H1 (cell line): Measurements from ENCODE around the gene ARMC3. TPM values are rescaled to one million over a fixed set of nuclear protein-coding genes. Genes with fewer than 3 reads are reported as not detected.

ENCODE experiments used
- CTCF ChIA-PET: fragments of 300-600 bp; sonication (Branson Sonifier 250); formaldehyde crosslinking; loops from one replicate; lab custom pipeline; 2021; ENCODE audit not compliant: partially characterized antibody; lab: Charles Lee
- POLR2A ChIA-PET: fragments of 300-600 bp; sonication (Branson Sonifier 250); formaldehyde crosslinking; loops from one replicate; lab custom pipeline; 2021; ENCODE audit warnings: inconsistent platforms; ENCODE audit not compliant: partially characterized antibody; lab: Charles Lee
- DNase-seq, 2 experiments: peaks; one replicate each; pipeline versions ENCODE4 v3.0.0 to v3.0.0-alpha.2; 2010 to 2022; ENCODE audit warnings: low spot score in 2 of 2, low read depth in 1 of 2, mixed read lengths in 1 of 2
- FAIRE-seq: peaks from 2 replicates; lab custom pipeline; 2011; peaks lifted over from hg19 to GRCh38; lab: Jason Lieb, UNC
- H2AFZ ChIP-seq: 2 replicates; pipeline ENCODE4 v1.8.1; 2012; ENCODE audit warnings: low read length, inconsistent platforms
- H2AK5ac ChIP-seq: 2 replicates; pipeline ENCODE4 v1.6.1; 2013; ENCODE audit warnings: low read depth, low read length
- H2BK120ac ChIP-seq: replicated peaks from 2 replicates; pipeline ENCODE3; 2013; ENCODE audit warnings: low read depth, low read length, inconsistent platforms
- H2BK12ac ChIP-seq: 2 replicates; pipeline ENCODE4 v1.6.1; 2013; ENCODE audit warnings: low read depth, low read length
- H2BK15ac ChIP-seq: 2 replicates; pipeline ENCODE4 v1.6.1; 2013; ENCODE audit warnings: low read length
- H2BK20ac ChIP-seq: 2 replicates; pipeline ENCODE4 v1.6.1; 2013; ENCODE audit warnings: low read length
- H2BK5ac ChIP-seq: 2 replicates; pipeline ENCODE4 v1.6.1; 2013; ENCODE audit warnings: low read depth, low read length
- H3K14ac ChIP-seq: 2 replicates; pipeline ENCODE4 v1.6.1; 2013; ENCODE audit warnings: inconsistent platforms; ENCODE audit not compliant: insufficient read length
- H3K18ac ChIP-seq: 2 replicates; pipeline ENCODE4 v1.6.1; 2013; ENCODE audit warnings: low read length; ENCODE audit errors: extremely low read depth
- H3K23ac ChIP-seq: 2 replicates; pipeline ENCODE4 v1.6.1; 2013; ENCODE audit warnings: inconsistent platforms; ENCODE audit not compliant: insufficient read length
- H3K23me2 ChIP-seq: 2 replicates; pipeline ENCODE4 v1.6.1; 2013; ENCODE audit warnings: low read depth, low read length
- H3K27ac ChIP-seq: 2 replicates; pipeline ENCODE4 v1.6.1; 2011; ENCODE audit warnings: low read depth, low read length, inconsistent platforms
- H3K27me3 ChIP-seq, 4 experiments: replicated peaks in 1 of 4; 1 replicate in 1 of 4; 2 replicates in 3 of 4; pipeline versions ENCODE4 v1.6.1 to v1.8.1; 2011 to 2013; ENCODE audit warnings: low read length in 3 of 4, mild to moderate bottlenecking in 3 of 4, inconsistent platforms in 2 of 4, mixed read lengths in 2 of 4, moderate library complexity in 1 of 4; ENCODE audit not compliant: control insufficient read depth in 3 of 4, insufficient read depth in 3 of 4; ENCODE audit errors: extremely low read depth in 1 of 4
- H3K36me3 ChIP-seq, 4 experiments: 2 replicates each; pipeline versions ENCODE4 v1.6.1 to v1.8.1; 2011 to 2013; ENCODE audit warnings: mild to moderate bottlenecking in 4 of 4, low read length in 3 of 4, moderate library complexity in 2 of 4, control low read depth in 1 of 4, inconsistent platforms in 1 of 4; ENCODE audit not compliant: insufficient read depth in 4 of 4, control insufficient read depth in 2 of 4
- H3K4ac ChIP-seq: replicated peaks from 2 replicates; pipeline ENCODE3; 2013; ENCODE audit warnings: low read length, low read depth, mixed read lengths, inconsistent platforms; ENCODE audit not compliant: insufficient read length
- H3K4me1 ChIP-seq, 4 experiments: replicated peaks in 1 of 4; 1 replicate in 1 of 4; 2 replicates in 3 of 4; pipeline versions ENCODE4 v1.6.1 to v1.8.1; 2011 to 2013; ENCODE audit warnings: low read length in 3 of 4, inconsistent platforms in 2 of 4, mixed read lengths in 1 of 4; ENCODE audit not compliant: insufficient read depth in 4 of 4, control insufficient read depth in 3 of 4
- H3K4me2 ChIP-seq, 2 experiments: 2 replicates each; pipeline versions ENCODE4 v1.6.1 to v1.8.1; 2011 to 2013; ENCODE audit warnings: low read depth in 2 of 2, low read length in 2 of 2, control low read depth in 1 of 2, inconsistent platforms in 1 of 2, mild to moderate bottlenecking in 1 of 2; ENCODE audit not compliant: insufficient read depth in 1 of 2
- H3K4me3 ChIP-seq, 4 experiments: fragments of 200-600, 300-600 bp in 1 of 4; sonication (generic), shearing (Covaris generic), sonication (Bioruptor Twin) in 1 of 4; 2 replicates each; pipeline versions ENCODE4 v1.5.1 to v1.8.1; 2011 to 2016; ENCODE audit warnings: low read length in 4 of 4, low read depth in 3 of 4, control low read depth in 2 of 4, inconsistent platforms in 2 of 4, mild to moderate bottlenecking in 2 of 4, mixed read lengths in 1 of 4, moderate library complexity in 1 of 4; ENCODE audit not compliant: insufficient read depth in 2 of 4; ENCODE audit errors: extremely low read depth in 1 of 4
- H3K56ac ChIP-seq: replicated peaks from 2 replicates; pipeline ENCODE3; 2013; ENCODE audit warnings: low read depth, mild to moderate bottlenecking, mixed read lengths, low read length, inconsistent platforms; ENCODE audit not compliant: insufficient read length
- H3K79me1 ChIP-seq: 2 replicates; pipeline ENCODE4 v1.6.1; 2013; ENCODE audit warnings: low read depth, low read length, control low read depth
- H3K79me2 ChIP-seq, 2 experiments: 2 replicates each; pipeline versions ENCODE4 v1.6.1 to v1.8.1; 2012 to 2013; ENCODE audit warnings: low read length in 2 of 2, mild to moderate bottlenecking in 2 of 2, inconsistent platforms in 1 of 2; ENCODE audit not compliant: insufficient read depth in 2 of 2, control insufficient read depth in 1 of 2
- H3K9ac ChIP-seq, 4 experiments: replicated peaks in 1 of 4; 1 replicate in 1 of 4; 2 replicates in 3 of 4; pipeline versions ENCODE4 v1.6.1 to v1.8.1; 2011 to 2013; ENCODE audit warnings: low read depth in 3 of 4, low read length in 3 of 4, control low read depth in 2 of 4, mild to moderate bottlenecking in 2 of 4, moderate library complexity in 2 of 4, inconsistent platforms in 1 of 4; ENCODE audit errors: extremely low read depth in 1 of 4
- H3K9me3 ChIP-seq, 2 experiments: 2 replicates each; pipeline versions ENCODE4 v1.6.1 to v1.8.1; 2012 to 2013; ENCODE audit warnings: mild to moderate bottlenecking in 2 of 2, moderate library complexity in 2 of 2, control low read depth in 1 of 2, inconsistent platforms in 1 of 2, low read depth in 1 of 2, low read length in 1 of 2, mixed read lengths in 1 of 2; ENCODE audit not compliant: insufficient read depth in 2 of 2
- H4K20me1 ChIP-seq, 2 experiments: replicated peaks in 1 of 2; 2 replicates each; pipeline versions ENCODE3 to v1.8.1; 2011 to 2013; ENCODE audit warnings: inconsistent platforms in 2 of 2, low read length in 2 of 2, mild to moderate bottlenecking in 1 of 2; ENCODE audit not compliant: insufficient read depth in 2 of 2, control insufficient read depth in 1 of 2
- H4K5ac ChIP-seq: 2 replicates; pipeline ENCODE4 v1.6.1; 2013; ENCODE audit warnings: low read length, low read depth, mixed read lengths, inconsistent platforms; ENCODE audit not compliant: insufficient read length
- H4K8ac ChIP-seq: 2 replicates; pipeline ENCODE4 v1.8.0; 2013; ENCODE audit warnings: mild to moderate bottlenecking, moderate library complexity, low read length, inconsistent platforms; ENCODE audit not compliant: insufficient read depth; ENCODE audit errors: extremely low read depth
- H4K91ac ChIP-seq: replicated peaks from 2 replicates; pipeline ENCODE3; 2013; ENCODE audit warnings: low read length, mixed read lengths, inconsistent platforms; ENCODE audit not compliant: insufficient read length
- HDAC2 ChIP-seq, 2 experiments: fragments of 300-600 bp in 1 of 2; sonication (generic) in 1 of 2; IDR thresholded peaks; 2 replicates each; pipeline ENCODE4 v1.6.1; 2011 to 2012; ENCODE audit warnings: low read depth in 2 of 2, low read length in 2 of 2, mild to moderate bottlenecking in 2 of 2, moderate library complexity in 2 of 2, borderline replicate concordance in 1 of 2, inconsistent platforms in 1 of 2
- KDM1A ChIP-seq: fragments of 200-600, 300-600 bp; sonication (generic); IDR thresholded peaks from 2 replicates; pipeline ENCODE4 v1.7.1; 2016; ENCODE audit warnings: mild to moderate bottlenecking, low read length, borderline replicate concordance
- MAFK ChIP-seq: IDR thresholded peaks from 2 replicates; pipeline ENCODE4 v1.6.1; 2012; ENCODE audit warnings: low read depth, mild to moderate bottlenecking, improper control_type of control experiment, low read length
- NANOG ChIP-seq: IDR thresholded peaks from 2 replicates; pipeline ENCODE4 v1.6.1; 2011; ENCODE audit warnings: low read length, low read depth, mild to moderate bottlenecking, inconsistent platforms; ENCODE audit not compliant: insufficient read depth, poor library complexity, severe bottlenecking
- POLR2AphosphoS5 ChIP-seq: IDR thresholded peaks from 2 replicates; pipeline ENCODE4 v1.6.1; 2011; ENCODE audit warnings: low read depth, low read length
- TBP ChIP-seq: IDR thresholded peaks from 2 replicates; pipeline ENCODE4 v1.6.1; 2011; ENCODE audit warnings: low read depth, low read length, improper control_type of control experiment
- WGBS, 2 experiments: shearing (Covaris generic) in 1 of 2; methylation state at CpG; one replicate each; pipeline versions ENCODE4 v1.1.6 to v1.1.7; 2013 to 2015; ENCODE audit warnings: low lambda C conversion rate in 2 of 2, mixed read lengths in 2 of 2, inconsistent platforms in 1 of 2, low coverage in 1 of 2, missing lambda C conversion rate in 1 of 2; ENCODE audit not compliant: insufficient replicate concordance in 2 of 2, insufficient coverage in 1 of 2, insufficient read length in 1 of 2; ENCODE audit errors: extremely low coverage in 1 of 2, missing lambda C conversion rate in 1 of 2; 5-methylcytosine and 5-hydroxymethylcytosine counted together
- polyA plus RNA-seq, 7 experiments: library from polyadenylated mRNA; depleted of rRNA in 3 of 7; stranded (reverse) in 5 of 7; unstranded in 2 of 7; fragments of >200 nt in 5 of 7; fragments of 200-250 nt in 2 of 7; gene quantifications; 1 replicate in 5 of 7; 2 replicates in 1 of 7; 4 replicates in 1 of 7; pipeline versions ENCODE4 v1.2.1 to v1.2.3, GENCODE V29; 2011 to 2013; ENCODE audit warnings: missing spikeins in 2 of 7, mixed read lengths in 2 of 7
- total RNA-seq: library from RNA; stranded (reverse); fragmentation: NEBNext Ultra II Directional; extraction: Animal tissue kit (Norgen Biotek cat#: 25700); gene quantifications from 2 replicates; pipeline ENCODE4 v1.2.1, GENCODE V29; 2021
- TF ChIP-seq, protein P1 (sequence below): IDR thresholded peaks from 2 replicates; pipeline ENCODE4 v1.6.1; 2012; ENCODE audit warnings: low read length, inconsistent platforms
- TF ChIP-seq, protein P2 (sequence below): IDR thresholded peaks from 2 replicates; pipeline ENCODE4 v1.6.1; 2011; ENCODE audit warnings: low read length, improper control_type of control experiment
- TF ChIP-seq, protein P3 (sequence below): IDR thresholded peaks from 2 replicates; pipeline ENCODE4 v1.6.1; 2012; ENCODE audit warnings: inconsistent platforms
- TF ChIP-seq, protein P4 (sequence below): IDR thresholded peaks from 2 replicates; pipeline ENCODE4 v1.6.1; 2012; ENCODE audit warnings: inconsistent platforms

ARMC3 gene
- total and polyA plus RNA-seq, 2 of the 8 experiments (the other 6 are each of a cell fraction or from before 2014, with no cell fraction given) = 0.15 TPM

DNA sequence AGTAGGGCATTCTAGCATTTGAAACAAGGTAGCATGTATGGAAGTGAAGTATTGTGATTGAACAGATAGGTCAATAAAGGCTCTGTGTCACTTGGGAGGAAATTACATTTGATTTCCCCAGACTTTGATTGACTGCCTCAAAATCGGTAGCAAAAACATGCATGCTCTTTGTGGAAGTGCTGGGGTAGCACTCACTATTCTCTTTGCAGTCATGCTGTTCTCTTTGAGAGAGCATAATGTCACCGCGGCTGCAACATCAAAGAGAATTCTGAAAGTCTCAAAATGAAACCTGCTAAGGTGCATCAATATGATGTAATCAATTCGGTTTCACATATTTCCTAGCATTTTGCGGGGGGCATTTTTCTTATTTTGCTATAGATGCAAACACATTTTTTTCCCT is 64.2 kb downstream of the ARMC3 start:
- Histone ChIP-seq H3K79me2 (no peaks in the 10 kb centered on the region), H3K27me3 (no peaks in the 10 kb centered on the region), H4K8ac (no peak overlapping the region), H2BK12ac (no peak overlapping the region), H3K14ac (no peak overlapping the region), H3K56ac (no peak overlapping the region), H4K20me1 (no peaks in the 10 kb centered on the region), H4K5ac (no peak overlapping the region), H2BK5ac (no peak overlapping the region), H3K36me3 (no peaks in the 10 kb centered on the region), H2AK5ac (no peak overlapping the region), H3K23ac (no peak overlapping the region), H2BK120ac (no peak overlapping the region), H2AFZ (no peak overlapping the region), H3K9ac (no peak overlapping the region), H3K4ac (no peak overlapping the region), H3K4me2 (no peak overlapping the region), H2BK15ac (no peak overlapping the region), H3K4me1 (peaks cover 0 to 5% (median 1%) of the 10 kb centered on the region in 4 experiments; a peak in 2 of 7 replicates), H3K23me2 (no peaks in the 10 kb centered on the region), H4K91ac (no peak overlapping the region), H3K79me1 (no peaks in the 10 kb centered on the region), H3K4me3 (no peak overlapping the region), H3K27ac (no peak overlapping the region), H3K9me3 (no peaks in the 10 kb centered on the region), H2BK20ac (no peak overlapping the region), H3K18ac (no peak overlapping the region)
- ChIA-PET CTCF (interaction anchor here (4.8 kb wide), 1 partner anchor 418 kb away, joined by 30 read pairs; no protein-coding TSS in a partner anchor), POLR2A (no interaction called here)
- FAIRE-seq (no peak), DNase-seq (no peak)
- 60% methylated on average over 5 of the region's 5 CpGs; no CpG with 5 or more reads in 1 of the 2 experiments for WGBS, 2 experiments
- TF ChIP-seq, protein P1, sequence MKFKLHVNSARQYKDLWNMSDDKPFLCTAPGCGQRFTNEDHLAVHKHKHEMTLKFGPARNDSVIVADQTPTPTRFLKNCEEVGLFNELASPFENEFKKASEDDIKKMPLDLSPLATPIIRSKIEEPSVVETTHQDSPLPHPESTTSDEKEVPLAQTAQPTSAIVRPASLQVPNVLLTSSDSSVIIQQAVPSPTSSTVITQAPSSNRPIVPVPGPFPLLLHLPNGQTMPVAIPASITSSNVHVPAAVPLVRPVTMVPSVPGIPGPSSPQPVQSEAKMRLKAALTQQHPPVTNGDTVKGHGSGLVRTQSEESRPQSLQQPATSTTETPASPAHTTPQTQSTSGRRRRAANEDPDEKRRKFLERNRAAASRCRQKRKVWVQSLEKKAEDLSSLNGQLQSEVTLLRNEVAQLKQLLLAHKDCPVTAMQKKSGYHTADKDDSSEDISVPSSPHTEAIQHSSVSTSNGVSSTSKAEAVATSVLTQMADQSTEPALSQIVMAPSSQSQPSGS = no peak
- TF ChIP-seq POLR2AphosphoS5 (no peak), MAFK (no peak), KDM1A (no peak), NANOG (no peak), HDAC2 (IDR thresholded peaks at IDR 0.05; ENCODE audit: borderline replicate concordance in 1 of 2, low read depth in 2 of 2, low read length in 2 of 2) (no peak), TBP (no peak)
- TF ChIP-seq, protein P2, sequence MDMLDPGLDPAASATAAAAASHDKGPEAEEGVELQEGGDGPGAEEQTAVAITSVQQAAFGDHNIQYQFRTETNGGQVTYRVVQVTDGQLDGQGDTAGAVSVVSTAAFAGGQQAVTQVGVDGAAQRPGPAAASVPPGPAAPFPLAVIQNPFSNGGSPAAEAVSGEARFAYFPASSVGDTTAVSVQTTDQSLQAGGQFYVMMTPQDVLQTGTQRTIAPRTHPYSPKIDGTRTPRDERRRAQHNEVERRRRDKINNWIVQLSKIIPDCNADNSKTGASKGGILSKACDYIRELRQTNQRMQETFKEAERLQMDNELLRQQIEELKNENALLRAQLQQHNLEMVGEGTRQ = no peak
- TF ChIP-seq, protein P3, sequence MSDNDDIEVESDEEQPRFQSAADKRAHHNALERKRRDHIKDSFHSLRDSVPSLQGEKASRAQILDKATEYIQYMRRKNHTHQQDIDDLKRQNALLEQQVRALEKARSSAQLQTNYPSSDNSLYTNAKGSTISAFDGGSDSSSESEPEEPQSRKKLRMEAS = no peak
- TF ChIP-seq, protein P4, sequence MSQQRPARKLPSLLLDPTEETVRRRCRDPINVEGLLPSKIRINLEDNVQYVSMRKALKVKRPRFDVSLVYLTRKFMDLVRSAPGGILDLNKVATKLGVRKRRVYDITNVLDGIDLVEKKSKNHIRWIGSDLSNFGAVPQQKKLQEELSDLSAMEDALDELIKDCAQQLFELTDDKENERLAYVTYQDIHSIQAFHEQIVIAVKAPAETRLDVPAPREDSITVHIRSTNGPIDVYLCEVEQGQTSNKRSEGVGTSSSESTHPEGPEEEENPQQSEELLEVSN = no peak
